HL-60 (cell line): ENCODE data around the gene RYK.
A peak's percentile ranks its signal among the peaks of the same experiment; 100 is the strongest.
"Not testable (repeated sequence)": the region's sequence is repeated elsewhere in the genome, so short reads cannot be mapped to it uniquely, and the experiment has no call there.

Experiments
- DNase-seq, 2 experiments: peaks; one replicate each; pipeline ENCODE4 v3.0.0-alpha.2; 2010 to 2020; ENCODE audit warnings: low read depth in 1 of 2, low spot score in 1 of 2
- H3K27ac ChIP-seq: fragments of 250-450 bp; sonication (Bioruptor Pico); replicated peaks from 2 replicates; pipeline ENCODE4 v1.5.1; 2020; ENCODE audit warnings: mild to moderate bottlenecking, moderate library complexity
- H3K27me3 ChIP-seq: fragments of 250-450 bp; sonication (Bioruptor Pico); 2 replicates; pipeline ENCODE4 v1.5.1; 2021; ENCODE audit warnings: mild to moderate bottlenecking, moderate library complexity; ENCODE audit not compliant: insufficient read depth, poor library complexity, severe bottlenecking
- H3K4me3 ChIP-seq: replicated peaks from 2 replicates; pipeline ENCODE4 v1.5.1; 2011; ENCODE audit warnings: mild to moderate bottlenecking, control low read depth, low read length; ENCODE audit not compliant: insufficient read depth
- CTCF ChIP-seq: IDR thresholded peaks from one replicate; pipeline ENCODE4 v1.5.1; 2011; ENCODE audit warnings: low read length, control low read depth, inconsistent platforms; ENCODE audit not compliant: insufficient read depth
- GABPA ChIP-seq: IDR thresholded peaks from 2 replicates; pipeline ENCODE4 v1.6.1; 2012; ENCODE audit warnings: low read depth
- POLR2AphosphoS5 ChIP-seq: IDR thresholded peaks from 2 replicates; pipeline ENCODE4 v1.6.1; 2012; ENCODE audit warnings: low read depth
- REST ChIP-seq: IDR thresholded peaks from 2 replicates; pipeline ENCODE4 v1.6.1; 2012; ENCODE audit warnings: low read depth; ENCODE audit not compliant: insufficient replicate concordance
- SPI1 ChIP-seq: IDR thresholded peaks from 2 replicates; pipeline ENCODE4 v1.6.1; 2012; ENCODE audit warnings: low read depth, mild to moderate bottlenecking, borderline replicate concordance

The RYK gene

GRCh38 chr3:134211797-134212196, 38.9 kb downstream of the RYK start:
- H3K4me3 ChIP-seq: no peak overlapping the region
- no peaks in the 10 kb centered on the region for H3K27me3 ChIP-seq
- TF ChIP-seq REST (no peak), GABPA (no peak), SPI1 (no peak), CTCF (peak; percentile 64)
- H3K27ac ChIP-seq: no peak overlapping the region
- peak in 1 of 2 experiments; percentile 49 for DNase-seq

- no peak for DNase-seq
- Histone ChIP-seq H3K27ac (no peak overlapping the region), H3K27me3 (no peaks in the 10 kb centered on the region), H3K4me3 (no peak overlapping the region)
- TF ChIP-seq GABPA: no peak
- no peak for TF ChIP-seq CTCF
Observed at GRCh38 chr3:134205451-134205850, 45.2 kb downstream of the RYK start.

GRCh38 chr3:134201201-134202130, 49.2 kb downstream of the RYK start:
- Histone ChIP-seq H3K27ac (no peak overlapping the region), H3K4me3 (no peak overlapping the region), H3K27me3 (no peaks in the 10 kb centered on the region)
- TF ChIP-seq GABPA (no peak), POLR2AphosphoS5 (no peak), REST (no peak), CTCF (no peak), SPI1 (no peak)
- DNase-seq: no peak

- not testable (repeated sequence) for H3K4me3 ChIP-seq, H3K27me3 ChIP-seq, H3K27ac ChIP-seq, DNase-seq
Observed at GRCh38 chr3:134199880-134200279, 50.8 kb downstream of the RYK start.
